NCI-H69 (cell line): ENCODE measurements around the gene PARP12.

Source experiments
- DNase-seq: peaks from one replicate; lab custom pipeline; 2025; lab: John Stamatoyannopoulos, UW

Gene PARP12

DNA sequence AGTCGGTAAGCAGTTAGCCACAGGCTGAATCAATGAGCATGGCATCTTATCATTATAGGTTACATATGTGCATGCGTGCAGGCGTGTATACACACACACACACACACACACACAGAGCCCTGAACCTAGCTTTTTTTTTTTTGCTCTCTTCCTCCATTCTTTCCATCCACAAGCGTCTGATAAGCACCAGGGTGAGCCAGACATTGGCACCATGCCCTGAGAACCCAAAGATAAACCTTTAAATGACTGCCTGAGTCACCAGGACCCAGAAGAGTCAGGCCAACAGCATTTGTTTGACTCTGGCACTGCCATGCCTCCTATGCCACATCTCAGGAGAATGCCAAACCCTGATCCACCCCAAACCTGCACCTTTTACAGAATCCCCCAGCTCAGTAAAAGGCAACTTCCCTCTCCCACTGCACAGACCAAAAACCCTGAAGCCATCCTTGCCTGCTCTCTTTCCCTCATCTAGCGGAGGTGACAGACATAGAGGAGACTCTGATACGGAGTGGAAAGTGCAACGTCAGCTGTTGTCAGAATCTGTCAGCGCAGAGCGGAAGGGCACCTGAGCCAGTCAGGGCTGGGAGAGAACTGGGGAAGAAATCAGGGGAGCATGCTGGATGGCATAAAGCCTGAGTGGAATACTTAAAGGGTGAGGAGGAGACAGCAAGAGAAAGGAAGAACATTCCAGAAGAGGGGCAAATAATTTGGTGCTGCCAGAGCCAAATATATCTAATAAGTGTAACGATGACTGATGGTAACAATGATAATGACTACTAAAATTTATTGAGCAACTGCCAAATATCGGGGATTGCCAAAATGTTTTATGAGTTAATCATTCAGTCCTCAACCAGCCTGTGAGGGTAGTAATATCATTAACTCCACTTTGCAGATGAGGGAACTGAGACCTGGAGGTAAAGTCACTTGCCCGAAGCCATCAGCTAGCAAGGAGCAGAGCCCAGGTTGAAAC lies 3.2 kb downstream of the PARP12 start:
- DNase-seq, result peak; percentile 52

GRCh38 chr7:140058517-140058916 lies 4.2 kb downstream of the PARP12 start:
- no peak for DNase-seq

DNA sequence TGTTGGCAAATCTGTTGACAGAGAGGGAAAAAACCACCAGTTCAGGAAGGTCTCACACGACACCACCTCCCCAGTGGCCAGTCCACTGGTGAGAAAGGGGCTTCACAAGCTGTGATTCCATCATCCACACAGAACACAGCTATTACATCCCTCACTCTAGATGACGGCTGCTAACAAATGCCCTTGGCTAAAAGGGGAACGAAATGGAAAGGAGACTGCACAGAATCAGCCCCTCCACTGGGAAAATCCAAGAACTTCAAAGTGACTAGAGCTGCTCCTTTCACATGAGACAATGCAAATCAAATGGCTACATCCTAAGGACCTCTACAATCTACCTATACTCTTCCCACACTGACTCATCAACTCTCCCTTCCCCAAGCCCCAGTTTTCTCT lies 5.6 kb downstream of the PARP12 start:
- no peak for DNase-seq

- DNase-seq, result no peak
These were observed 6.2 kb downstream of the PARP12 start for GRCh38 chr7:140056431-140057142.

- DNase-seq, result no peak
These were observed 6.9 kb downstream of the PARP12 start for GRCh38 chr7:140055833-140056232.

DNA sequence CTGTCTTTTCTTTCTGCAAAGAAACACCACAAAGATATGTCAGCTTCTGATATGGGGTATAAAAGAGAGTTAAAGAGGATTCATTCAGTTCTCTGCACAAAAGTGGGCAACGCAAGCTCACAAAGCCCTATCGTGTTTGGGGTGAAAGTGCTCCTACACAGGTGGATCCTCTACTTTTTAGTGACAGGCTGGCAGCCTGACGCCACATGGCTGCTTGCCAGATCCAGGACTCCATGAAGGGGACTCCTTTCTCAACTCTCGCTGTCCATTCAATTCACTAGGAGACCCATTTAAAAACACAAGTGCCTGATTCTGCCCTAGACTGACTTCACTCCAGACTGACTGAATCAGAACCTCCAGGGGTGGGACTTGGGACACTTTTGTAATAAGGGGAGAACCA lies 8.0 kb downstream of the PARP12 start:
- no peak for DNase-seq

- DNase-seq, result no peak
These were observed 8.8 kb downstream of the PARP12 start for GRCh38 chr7:140053812-140054539.

DNA sequence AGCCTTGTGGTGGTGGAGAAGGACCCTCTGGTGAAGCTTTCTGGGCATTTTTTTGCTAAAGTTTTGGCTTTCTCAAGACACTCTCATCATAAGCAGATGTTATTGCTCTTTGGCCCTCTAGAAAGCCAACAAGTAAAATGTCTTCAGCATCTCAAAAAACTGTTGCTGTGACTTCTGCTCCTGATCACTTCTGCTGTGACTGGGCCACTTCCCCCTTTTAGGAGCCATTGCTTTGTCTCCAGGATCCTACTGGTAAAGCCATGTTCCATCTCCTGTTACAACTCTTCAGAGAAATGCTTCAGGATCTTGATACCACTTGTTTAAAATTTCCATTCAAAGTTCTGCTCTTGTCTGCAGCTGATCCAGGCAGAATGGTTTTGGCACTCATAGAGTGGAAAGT lies 10.9 kb downstream of the PARP12 start:
- no peak for DNase-seq

DNA sequence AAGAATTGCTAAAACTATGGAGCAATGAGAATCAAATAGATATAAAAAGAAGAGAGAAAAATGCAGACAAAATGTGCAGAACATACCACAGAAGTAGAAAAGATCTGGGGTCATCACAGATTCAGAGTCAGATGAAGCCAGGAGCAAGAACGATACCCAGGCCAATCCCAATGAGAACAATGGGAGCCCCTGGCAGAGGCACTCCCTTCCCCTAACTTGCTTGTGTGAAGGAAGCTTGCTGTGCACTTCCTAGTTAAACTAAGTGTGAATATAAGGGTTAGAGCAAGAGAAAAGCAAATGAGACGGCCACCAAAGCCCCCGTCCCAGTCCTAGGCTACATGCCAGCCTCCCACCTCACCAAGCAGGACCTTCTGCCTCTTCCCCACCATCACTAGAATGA lies 12.7 kb downstream of the PARP12 start:
- no peak for DNase-seq

GRCh38 chr7:140049339-140050024 lies 13.3 kb downstream of the PARP12 start:
- peak; percentile 40 for DNase-seq

DNA sequence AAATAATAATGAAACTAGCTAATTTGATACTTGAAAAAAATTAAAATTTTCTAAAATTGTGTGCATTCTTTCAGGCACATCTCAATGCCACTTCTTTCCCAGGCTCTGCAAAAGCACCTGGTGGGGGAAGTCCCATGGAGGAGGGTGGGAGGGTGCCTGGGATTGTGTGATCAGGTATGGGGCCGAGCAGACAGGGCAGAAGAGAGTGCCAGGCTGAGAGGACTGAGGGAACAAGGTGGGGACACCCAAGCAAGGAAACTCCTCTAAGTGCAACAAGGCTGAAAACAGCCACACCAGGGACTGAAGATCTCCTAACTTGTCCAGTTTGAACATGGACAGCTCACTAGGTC lies 13.8 kb downstream of the PARP12 start:
- no peak for DNase-seq

- no peak for DNase-seq
These were observed 14.6 kb downstream of the PARP12 start for GRCh38 chr7:140048138-140048537.

DNA sequence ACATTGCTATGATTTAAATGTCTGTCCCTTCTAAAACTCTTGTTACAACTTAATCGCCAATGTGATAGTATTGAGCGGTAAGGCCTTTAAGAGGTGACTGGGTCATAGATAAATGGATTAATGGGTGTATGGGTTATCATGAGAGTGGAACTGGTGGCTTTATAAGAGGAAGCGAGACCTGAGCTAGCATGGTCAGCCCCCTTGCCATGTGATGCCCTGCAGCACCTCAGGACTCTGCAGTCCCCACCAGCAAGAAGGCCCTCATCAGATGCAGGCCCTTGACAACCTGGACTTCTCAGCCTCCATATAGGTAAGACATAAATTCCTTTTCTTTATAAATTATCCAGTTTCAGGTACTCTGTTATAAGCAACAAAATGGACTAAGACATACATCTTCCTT lies 15.6 kb downstream of the PARP12 start:
- DNase-seq, result no peak

GRCh38 chr7:140045697-140046096 lies 17.1 kb downstream of the PARP12 start:
- no peak for DNase-seq

DNA sequence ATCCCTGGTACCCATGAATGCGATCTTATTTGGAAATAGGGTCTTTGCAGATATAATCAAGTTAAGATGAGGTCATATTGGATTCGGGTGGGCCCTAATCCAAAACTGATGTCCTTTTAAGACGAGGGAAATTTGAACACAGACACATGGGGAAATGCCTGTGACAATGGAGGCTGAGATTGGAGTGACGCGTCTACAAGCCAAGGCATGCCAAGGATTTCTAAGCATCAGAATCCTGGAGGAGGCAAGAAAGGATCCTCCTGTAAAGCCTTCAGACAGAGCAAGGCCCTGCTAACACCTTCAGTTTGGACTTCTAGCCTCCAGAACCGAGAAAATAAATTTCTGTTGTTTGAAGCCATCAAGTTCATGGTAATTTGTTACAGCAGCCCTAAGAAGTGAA lies 18.5 kb downstream of the PARP12 start:
- DNase-seq, result no peak

- no peak for DNase-seq
These were observed 20.4 kb downstream of the PARP12 start for GRCh38 chr7:140042386-140042670.

DNA sequence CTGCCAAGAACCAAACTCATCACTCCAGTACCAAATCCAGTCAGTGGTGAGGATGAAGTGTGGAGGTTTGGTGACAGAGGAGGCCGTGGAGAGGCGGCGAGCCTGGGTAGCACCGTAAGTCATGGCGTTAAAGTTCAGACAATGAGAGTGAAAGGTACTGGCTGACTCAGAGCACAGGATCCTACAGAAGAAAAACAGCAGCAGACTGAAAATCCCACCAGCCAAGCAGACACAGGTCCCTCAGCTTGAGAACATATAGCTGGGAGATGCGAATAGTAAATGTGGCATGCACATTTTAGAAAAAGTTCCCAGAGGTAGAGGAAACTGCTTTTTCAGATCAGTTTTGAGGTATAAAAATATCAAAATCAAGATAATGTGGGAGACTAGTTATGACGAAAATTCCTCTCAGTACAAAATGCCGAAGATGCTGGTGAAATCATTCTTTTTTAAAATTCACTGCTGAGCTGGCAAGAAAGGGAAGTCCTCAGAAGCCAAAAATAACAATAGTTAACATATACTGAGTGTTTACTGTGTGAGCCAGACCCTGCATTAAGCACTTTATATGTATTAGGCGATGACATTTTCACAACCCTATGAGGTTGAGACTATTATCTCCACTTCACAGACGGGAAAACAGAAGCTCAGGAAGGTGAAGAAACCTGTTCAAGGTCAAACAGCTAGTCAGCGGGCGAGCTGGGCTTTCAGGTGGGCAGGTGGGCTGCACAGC lies 20.9 kb downstream of the PARP12 start:
- no peak for DNase-seq

GRCh38 chr7:140039896-140040295 lies 22.9 kb downstream of the PARP12 start:
- DNase-seq, result no peak

DNA sequence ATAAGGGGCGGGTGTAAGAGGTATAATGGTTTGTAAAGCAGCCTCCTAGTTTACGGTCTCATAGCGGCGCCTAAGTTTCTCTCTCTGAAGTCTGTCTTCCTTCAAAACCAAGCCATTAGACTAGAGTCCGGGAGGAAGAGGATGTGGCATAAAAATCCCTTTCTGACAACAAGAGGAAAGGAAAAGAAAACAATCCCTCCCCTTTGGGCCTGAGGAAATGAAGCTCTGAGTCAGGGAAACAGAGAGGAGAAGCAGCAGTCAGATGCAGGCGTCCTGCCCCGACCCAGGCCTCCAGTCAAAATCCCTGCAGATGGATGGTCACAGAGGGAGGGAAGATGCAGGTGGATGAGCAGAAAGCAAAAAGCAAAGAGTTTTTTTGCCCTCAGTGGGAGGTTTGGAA lies 23.7 kb downstream of the PARP12 start:
- no peak for DNase-seq

GRCh38 chr7:140036224-140036962 lies 26.4 kb downstream of the PARP12 start:
- DNase-seq, result no peak
